Heart left ventricle (tissue), 16 donors: ENCODE data around the gene HIBADH. TPM values are rescaled to one million over a fixed set of nuclear protein-coding genes. Genes with fewer than 3 reads are reported as not detected.

ENCODE experiments used
- ATAC-seq, 4 donors: fragments of 200-7000 bp; cut with Tn5 transposase; one replicate each; pipeline ENCODE4 v1.9.1; 2020 to 2022; ENCODE audit warnings: moderate library complexity in 4 of 4, mild to moderate bottlenecking in 3 of 4, moderate number of reproducible peaks in 1 of 4
- DNase-seq, 5 donors: peaks; one replicate each; pipeline ENCODE4 v3.0.0-alpha.2; 2020
- H3K27ac ChIP-seq, 12 donors: fragments of 200-600 bp; sonication (generic) in 4 of 12; one replicate each; pipeline versions ENCODE4 v1.5.0 to v1.8.0; 2016 to 2022; ENCODE audit warnings: mild to moderate bottlenecking in 2 of 12
- H3K27me3 ChIP-seq, 9 donors: fragments of 200-600 bp; sonication (generic) in 2 of 9; one replicate each; pipeline versions ENCODE4 v1.5.1 to v1.8.0; 2016 to 2022; ENCODE audit warnings: mild to moderate bottlenecking in 3 of 9
- H3K36me3 ChIP-seq, 9 donors: fragments of 200-600 bp; sonication (generic) in 2 of 9; one replicate each; pipeline versions ENCODE4 v1.5.0 to v1.8.0; 2018 to 2022; ENCODE audit warnings: mild to moderate bottlenecking in 2 of 9
- H3K4me1 ChIP-seq, 12 donors: fragments of 200-600 bp; sonication (generic) in 4 of 12; one replicate each; pipeline versions ENCODE4 v1.5.0 to v1.8.0; 2016 to 2022; ENCODE audit warnings: mild to moderate bottlenecking in 3 of 12
- H3K4me3 ChIP-seq, 12 donors: fragments of 200-600 bp; sonication (generic) in 4 of 12; one replicate each; pipeline versions ENCODE4 v1.5.0 to v1.8.0; 2017 to 2022; ENCODE audit warnings: mild to moderate bottlenecking in 9 of 12, moderate library complexity in 4 of 12
- H3K9me3 ChIP-seq, 12 donors: fragments of 200-600 bp; sonication (generic) in 4 of 12; one replicate each; pipeline versions ENCODE4 v1.5.0 to v1.8.0; 2016 to 2022; ENCODE audit warnings: mild to moderate bottlenecking in 1 of 12
- CTCF ChIP-seq, 12 donors: fragments of 200-600 bp; sonication (generic) in 4 of 12; IDR thresholded peaks; one replicate each; pipeline versions ENCODE4 v1.5.0 to v1.8.0; 2018 to 2022; ENCODE audit warnings: antibody characterized with exemption in 12 of 12, mild to moderate bottlenecking in 5 of 12
- POLR2A ChIP-seq, 2 donors: fragments of 450-650 bp; IDR thresholded peaks; one replicate each; pipeline ENCODE4 v1.6.1; 2017; ENCODE audit warnings: antibody characterized with exemption in 2 of 2, mild to moderate bottlenecking in 2 of 2, moderate library complexity in 2 of 2
- WGBS, 4 donors: extraction: QIAGEN DNeasy Blood & Tissue Kit in 2 of 4; methylation state at CpG; one replicate each; pipeline versions ENCODE4 v1.1.5 to v1.1.7; 2013 to 2018; 5-methylcytosine and 5-hydroxymethylcytosine counted together
- intact Hi-C, 10 donors: fragments of 100-400 bp; cut with DNase I; formaldehyde crosslinking; loops; one replicate each; pipeline versions ENCODE4 v1.11.1 to v1.14.2; 2022
- polyA plus RNA-seq, 2 donors: library from polyadenylated mRNA; stranded (reverse); fragments of 200-250 nt; gene quantifications; one replicate each; pipeline ENCODE4 v1.2.3, GENCODE V29; 2013
- total RNA-seq, 9 donors: library from RNA; depleted of rRNA in 2 of 9; stranded (reverse); fragments of >200 nt in 2 of 9; fragmentation: NEBNext Ultra II Directional in 3 of 9; extraction: Animal tissue kit (Norgen Biotek cat#: 25700) in 3 of 9; gene quantifications; one replicate each; pipeline versions ENCODE4 v1.1.0 to v1.2.4, GENCODE V29; 2016 to 2023
- donor health status: ischemic (EF 13 %, LVEDD 7.1; RV severe dilation, severe dysfunction).
- donor health status: healthy with polysubstance abuse.
- donor health status: DM: no; HTN: yes; CAD: no.
- donor health status: DM: no; HTN: no; CAD: no.
- donor health status: ischemic (EF 25% LVEDD 6.9; RV normal size, moderate dysfunction).
- donor health status: ischemic (EF 25% LVEDD 5.7; RV mildly dilated, moderate dysfunction).
- donor health status: healthy.
- donor health status: DM: yes; HTN: yes; CAD: no.
- donor health status: ischemic (EF 35%, LVEDD 5.7; RV mildly dilated, moderate dysfunction).
- donor health status: nonischemic (EF 11% LVEDD 7.7; RV severe dilation, severe dysfunction).
- donor health status: DM: yes; HTN: yes; CAD: no.
- donor health status: PGD.
- donor health status: ischemic (EF 29% LVEDD 5.4; RV normal size, mild dysfunction).
- donor health status: nonischemic (EF 23%, LVEDD 6.1; RV moderate dilation, normal function).

HIBADH gene
- total and polyA plus RNA-seq, 11 donors: 34.4 to 107 (median 69.3) TPM

- Histone ChIP-seq H3K9me3 (no peaks in the 10 kb centered on the region), H3K27ac (no peak overlapping the region), H3K36me3 (peaks cover 0 to 34% (median 10%) of the 10 kb centered on the region in 9 donors), H3K4me1 (no peaks in the 10 kb centered on the region), H3K27me3 (no peaks in the 10 kb centered on the region), H3K4me3 (no peak overlapping the region)
- intact Hi-C loops: no loop called here
- 79 to 95% (median 89%) methylated on average over 1 of the region's 1 CpG for WGBS, 4 donors
- ATAC-seq (no peak), DNase-seq (no peak)
- TF ChIP-seq CTCF (IDR thresholded peaks at IDR 0.05): no peak
Observed at GRCh38 chr7:27647489-27647888, 15.2 kb downstream of the HIBADH start.

GRCh38 chr7:27647046-27647445 lies 15.6 kb downstream of the HIBADH start:
- Histone ChIP-seq H3K27me3 (no peaks in the 10 kb centered on the region), H3K4me1 (peaks cover 0 to 3% (median 0%) of the 10 kb centered on the region in 12 donors), H3K9me3 (no peaks in the 10 kb centered on the region), H3K4me3 (no peak overlapping the region), H3K27ac (no peak overlapping the region), H3K36me3 (peaks cover 0 to 31% (median 10%) of the 10 kb centered on the region in 9 donors)
- TF ChIP-seq CTCF (IDR thresholded peaks at IDR 0.05) (no peak), POLR2A (IDR thresholded peaks at IDR 0.05) (no peak)
- 91 to 98% (median 95%) methylated on average over 9 of the region's 9 CpGs for WGBS, 4 donors
- intact Hi-C loops: no loop called here
- DNase-seq: no peak
- no peak for ATAC-seq

- 96 to 97% (median 96%) methylated on average over 2 of the region's 2 CpGs for WGBS, 4 donors
- TF ChIP-seq POLR2A (IDR thresholded peaks at IDR 0.05) (no peak), CTCF (IDR thresholded peaks at IDR 0.05) (no peak)
- Histone ChIP-seq H3K27ac (peak overlapping the region in 1 of 12 donors; percentile 11), H3K36me3 (peaks cover 0 to 10% (median 3%) of the 10 kb centered on the region in 9 donors), H3K4me1 (peaks cover 0 to 20% (median 12%) of the 10 kb centered on the region in 12 donors), H3K27me3 (no peaks in the 10 kb centered on the region), H3K4me3 (no peak overlapping the region), H3K9me3 (no peaks in the 10 kb centered on the region)
- no peak for ATAC-seq
- intact Hi-C loops: no loop called here
- no peak for DNase-seq
Observed at GRCh38 chr7:27642271-27642670, 20.4 kb downstream of the HIBADH start.

- peak overlapping the region in 3 of 12 donors; percentile 11 to 35 (median 25) for H3K27ac ChIP-seq
- no peaks in the 10 kb centered on the region for H3K9me3 ChIP-seq
- peaks cover 0 to 6% (median 0%) of the 10 kb centered on the region in 9 donors for H3K36me3 ChIP-seq
- TF ChIP-seq POLR2A (IDR thresholded peaks at IDR 0.05) (no peak), CTCF (IDR thresholded peaks at IDR 0.05) (no peak)
- H3K4me1 ChIP-seq: peaks cover 0 to 23% (median 12%) of the 10 kb centered on the region in 12 donors
- ATAC-seq (peak in 1 of 4 donors; percentile 45), DNase-seq (no peak)
- peak overlapping the region in 2 of 12 donors; percentile 2 to 7 for H3K4me3 ChIP-seq
- H3K27me3 ChIP-seq: no peaks in the 10 kb centered on the region
- intact Hi-C loops: no loop called here
- 35 to 56% (median 46%) methylated on average over 4 of the region's 4 CpGs for WGBS, 4 donors
Observed at GRCh38 chr7:27641581-27642230, 21.0 kb downstream of the HIBADH start.
